ENCODE results near the gene POLN. TPM values are rescaled to one million over a fixed set of nuclear protein-coding genes. Genes with fewer than 3 reads are reported as not detected.
A peak's percentile ranks its signal among the peaks of the same experiment; 100 is the strongest.

Gene POLN
- total and polyA plus RNA-seq, 8 donors = 2.7 to 5.7 (median 3.9) TPM

DNA sequence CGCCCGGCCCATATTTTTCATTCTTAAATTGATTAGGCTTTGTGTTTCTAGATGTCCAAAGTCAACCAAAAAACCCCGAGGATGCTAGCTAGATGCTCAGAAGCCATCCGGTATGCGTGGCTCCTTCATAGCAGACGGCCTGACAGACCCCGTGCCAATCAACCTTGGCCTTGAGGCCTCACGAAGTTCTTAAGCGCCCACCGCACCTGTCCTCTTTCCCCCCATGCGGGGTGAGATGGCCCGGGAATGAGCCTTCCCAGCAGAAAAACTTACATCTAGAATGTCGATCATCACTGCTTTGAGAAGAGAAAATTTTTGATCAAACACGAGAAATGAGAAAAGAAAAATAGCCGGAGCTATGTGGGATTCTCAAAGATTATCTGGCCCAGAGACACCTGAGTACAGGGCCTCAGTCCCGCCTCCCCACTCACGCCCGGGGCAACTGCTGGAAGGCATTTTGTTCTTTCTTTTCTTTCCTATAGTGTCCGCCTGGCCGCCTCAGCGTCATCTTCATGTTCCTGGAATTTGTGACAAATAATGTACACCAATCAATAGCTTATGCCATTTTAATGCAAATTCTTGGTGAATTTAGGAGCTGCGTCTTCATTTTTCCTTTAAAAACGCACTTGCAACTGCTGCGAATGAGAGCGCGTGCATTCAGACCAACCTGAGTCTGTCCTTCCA lies 184.4 kb downstream of the POLN start:
- TF ChIP-seq, protein P1, sequence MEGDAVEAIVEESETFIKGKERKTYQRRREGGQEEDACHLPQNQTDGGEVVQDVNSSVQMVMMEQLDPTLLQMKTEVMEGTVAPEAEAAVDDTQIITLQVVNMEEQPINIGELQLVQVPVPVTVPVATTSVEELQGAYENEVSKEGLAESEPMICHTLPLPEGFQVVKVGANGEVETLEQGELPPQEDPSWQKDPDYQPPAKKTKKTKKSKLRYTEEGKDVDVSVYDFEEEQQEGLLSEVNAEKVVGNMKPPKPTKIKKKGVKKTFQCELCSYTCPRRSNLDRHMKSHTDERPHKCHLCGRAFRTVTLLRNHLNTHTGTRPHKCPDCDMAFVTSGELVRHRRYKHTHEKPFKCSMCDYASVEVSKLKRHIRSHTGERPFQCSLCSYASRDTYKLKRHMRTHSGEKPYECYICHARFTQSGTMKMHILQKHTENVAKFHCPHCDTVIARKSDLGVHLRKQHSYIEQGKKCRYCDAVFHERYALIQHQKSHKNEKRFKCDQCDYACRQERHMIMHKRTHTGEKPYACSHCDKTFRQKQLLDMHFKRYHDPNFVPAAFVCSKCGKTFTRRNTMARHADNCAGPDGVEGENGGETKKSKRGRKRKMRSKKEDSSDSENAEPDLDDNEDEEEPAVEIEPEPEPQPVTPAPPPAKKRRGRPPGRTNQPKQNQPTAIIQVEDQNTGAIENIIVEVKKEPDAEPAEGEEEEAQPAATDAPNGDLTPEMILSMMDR (IDR thresholded peaks at IDR 0.05) = no peak
- ATAC-seq (no peak), DNase-seq (peak in 1 of 4 donors; percentile 40)
- peaks cover 43 to 93% of the 10 kb centered on the region in 2 donors for H3K27me3 ChIP-seq
- intact Hi-C loops (cut with DNase I) = no loop called here
- H3K36me3 ChIP-seq = no peaks in the 10 kb centered on the region
- H3K9me3 ChIP-seq = no peaks in the 10 kb centered on the region
- no peak overlapping the region for H3K4me3 ChIP-seq
- no peak overlapping the region for H3K27ac ChIP-seq
- peaks cover 3 to 10% of the 10 kb centered on the region in 2 donors for H3K4me1 ChIP-seq

DNA sequence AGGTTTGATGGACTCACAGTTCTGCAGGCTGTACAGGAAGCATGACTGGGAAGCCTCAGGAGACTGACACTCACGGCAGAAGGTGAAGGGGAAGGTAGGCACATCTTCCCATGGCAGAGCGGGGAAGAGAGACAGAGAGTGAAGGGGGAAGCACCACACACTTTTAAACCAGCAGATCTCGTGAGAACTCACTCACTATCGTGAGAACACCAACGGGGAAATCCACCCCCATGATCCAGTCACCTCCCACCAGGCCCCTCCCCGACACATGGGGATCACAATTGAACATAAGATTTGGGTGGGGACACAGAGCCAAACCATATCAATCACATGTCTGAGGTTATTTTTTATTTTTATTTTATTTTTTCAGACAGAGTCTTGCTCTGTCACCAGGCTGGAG lies 187.7 kb downstream of the POLN start:
- Histone ChIP-seq H3K4me1 (peaks cover 0 to 7% of the 10 kb centered on the region in 2 donors), H3K27me3 (peaks cover 33 to 92% of the 10 kb centered on the region in 2 donors)

DNA sequence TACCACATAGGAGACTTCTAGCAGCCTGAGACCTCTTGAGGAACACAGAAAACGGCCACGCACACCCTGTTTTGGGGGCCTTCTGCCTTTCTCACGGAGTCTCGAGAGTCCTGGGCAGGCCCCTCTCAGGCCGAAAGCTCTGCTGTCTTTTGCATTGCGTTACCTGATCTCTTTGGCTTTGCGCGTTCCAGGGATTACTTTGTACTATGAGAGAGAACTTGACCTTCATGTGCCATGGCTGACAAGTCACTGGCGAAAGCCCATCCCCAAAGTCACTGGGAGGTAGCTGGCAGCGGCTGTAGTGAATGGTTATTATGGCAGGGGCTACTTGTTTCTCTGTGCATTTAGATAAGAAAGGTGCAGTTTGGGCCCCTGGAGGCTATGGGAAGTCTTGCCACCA lies 190.8 kb downstream of the POLN start:
- no peaks in the 10 kb centered on the region for H3K9me3 ChIP-seq
- no peaks in the 10 kb centered on the region for H3K4me1 ChIP-seq
- peak in 1 of 4 donors; percentile 29 for DNase-seq
- no peak overlapping the region for H3K4me3 ChIP-seq
- intact Hi-C loops (cut with DNase I) = no loop called here
- ATAC-seq = no peak
- H3K27ac ChIP-seq = no peak overlapping the region
- TF ChIP-seq, protein P1 (IDR thresholded peaks at IDR 0.05) = no peak
- no peaks in the 10 kb centered on the region for H3K36me3 ChIP-seq
- peaks cover 16 to 95% of the 10 kb centered on the region in 2 donors for H3K27me3 ChIP-seq

More for the DNA sequence above, 187.7 kb downstream of the POLN start:
- intact Hi-C loops (cut with DNase I) = no loop called here
- Histone ChIP-seq H3K4me3 (no peak overlapping the region), H3K9me3 (no peaks in the 10 kb centered on the region), H3K27ac (no peak overlapping the region), H3K36me3 (no peaks in the 10 kb centered on the region)
- DNase-seq (no peak), ATAC-seq (no peak)
- TF ChIP-seq, protein P1 (IDR thresholded peaks at IDR 0.05) = no peak

DNA sequence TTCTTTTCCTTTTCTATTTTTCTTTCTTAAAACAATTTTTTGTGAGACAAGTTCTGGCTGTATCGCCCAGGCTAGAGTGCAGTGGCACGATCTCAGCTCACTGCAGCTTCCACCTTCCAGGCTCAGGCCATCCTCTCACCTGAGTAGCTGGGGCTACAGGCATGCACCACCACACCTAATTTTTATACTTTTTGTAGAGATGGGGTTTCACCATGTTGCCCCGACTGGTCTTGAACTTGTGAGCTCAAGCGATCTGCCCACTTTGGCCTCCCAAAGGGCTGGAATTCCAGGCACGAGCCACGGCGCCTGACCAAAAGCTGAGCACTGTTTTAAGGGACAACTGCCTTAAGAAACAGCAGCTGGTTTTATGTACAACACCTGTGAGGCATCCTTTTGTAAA lies 192.1 kb downstream of the POLN start:
- Histone ChIP-seq H3K4me3 (no peak overlapping the region), H3K36me3 (no peaks in the 10 kb centered on the region), H3K27ac (no peak overlapping the region), H3K9me3 (no peaks in the 10 kb centered on the region), H3K4me1 (no peaks in the 10 kb centered on the region), H3K27me3 (peaks cover 16 to 93% of the 10 kb centered on the region in 2 donors)
- intact Hi-C loops (cut with DNase I) = no loop called here
- TF ChIP-seq, protein P1 (IDR thresholded peaks at IDR 0.05) = no peak
- peak in 1 of 4 donors; percentile 37 for DNase-seq
- no peak for ATAC-seq

DNA sequence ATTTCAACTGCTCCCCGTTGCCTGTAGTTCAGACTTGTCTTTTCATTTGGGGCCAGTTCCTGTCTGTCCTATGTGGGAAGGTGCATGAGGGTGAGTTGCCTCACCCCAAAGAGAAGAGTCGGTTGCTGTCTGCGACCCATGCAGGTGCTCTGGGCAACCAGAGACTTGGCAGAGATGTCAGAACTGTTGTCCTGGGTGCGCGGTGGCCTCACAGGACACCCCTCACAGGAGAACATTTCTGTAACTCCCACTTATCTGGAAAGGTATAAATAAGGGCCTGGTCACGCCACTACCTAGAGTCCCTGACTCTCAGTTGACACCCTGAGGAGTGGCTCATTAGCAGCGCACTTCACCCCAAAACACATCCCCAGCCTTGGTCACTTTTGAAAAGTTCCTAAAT lies 192.5 kb downstream of the POLN start:
- TF ChIP-seq, protein P1 (IDR thresholded peaks at IDR 0.05) = no peak
- DNase-seq (no peak), ATAC-seq (no peak)
- H3K9me3 ChIP-seq = no peaks in the 10 kb centered on the region
- intact Hi-C loops (cut with DNase I) = no loop called here
- no peak overlapping the region for H3K27ac ChIP-seq
- no peak overlapping the region for H3K4me3 ChIP-seq
- H3K4me1 ChIP-seq = no peaks in the 10 kb centered on the region
- H3K36me3 ChIP-seq = no peaks in the 10 kb centered on the region
- H3K27me3 ChIP-seq = peaks cover 16 to 93% of the 10 kb centered on the region in 2 donors

Measured in left lung (tissue), 10 donors.